ENCODE measurements around the gene EXOSC10. TPM values are rescaled to one million over a fixed set of nuclear protein-coding genes. Genes with fewer than 3 reads are reported as not detected.
"Not testable (repeated sequence)": the region's sequence is repeated elsewhere in the genome, so short reads cannot be mapped to it uniquely, and the experiment has no call there.

EXOSC10 gene
- polyA plus RNA-seq, 1 donor (not counting 4 experiments of a cell fraction or from before 2014, with no cell fraction given) = 61.2 TPM

DNA sequence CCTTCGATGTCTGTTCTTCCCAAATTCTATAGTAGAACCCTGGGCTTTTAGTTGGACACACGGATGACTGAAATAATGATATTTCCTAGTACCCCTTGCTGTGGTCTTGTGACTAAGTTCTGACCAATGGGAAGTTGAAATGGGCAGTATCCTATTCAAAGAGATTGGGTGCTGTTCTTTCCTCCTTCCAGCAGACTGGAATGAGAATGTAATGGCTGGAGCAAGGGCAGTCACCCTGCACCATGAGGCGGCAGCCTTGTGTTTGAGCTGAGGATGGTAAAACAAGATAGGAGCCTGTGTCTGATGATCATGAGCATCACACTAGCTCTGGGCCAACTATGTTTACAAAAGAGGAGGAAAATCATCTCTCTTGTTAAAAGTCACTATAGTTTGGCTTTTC, 34.7 kb downstream of the EXOSC10 start:
- no peaks in the 10 kb centered on the region for H3K9me3 ChIP-seq (ENCODE audit: control insufficient read depth, low read depth, low read length)
- no peaks in the 10 kb centered on the region for H3K27me3 ChIP-seq (ENCODE audit: control insufficient read depth, extremely low read depth, insufficient read depth, low read length)
- no peak for DNase-seq (ENCODE audit: low read depth, low spot score)
- H3K4me2 ChIP-seq (ENCODE audit: control insufficient read depth, extremely low read depth, insufficient read depth, low read depth, low read length) = no peak overlapping the region
- peaks cover 10% of the 10 kb centered on the region for H3K4me1 ChIP-seq (ENCODE audit: control insufficient read depth, extremely low read depth, insufficient read depth, low read length)
- dilution Hi-C loops (cut with MboI; ENCODE audit: extremely low pct_ligation_motif_present, low sequenced_read_pairs) = no loop called here
- H3K27ac ChIP-seq (ENCODE audit: control insufficient read depth, insufficient read depth, low read length) = no peak overlapping the region
- H3K9ac ChIP-seq (ENCODE audit: control insufficient read depth, extremely low read depth, insufficient read depth, low read length) = no peak overlapping the region
- no peak overlapping the region for H3K4me3 ChIP-seq (ENCODE audit: control insufficient read depth in 2 of 3, extremely low read depth in 1 of 3, insufficient read depth in 2 of 3, low read depth in 1 of 3, low read length in 3 of 3)
- no peak for FAIRE-seq
- peaks cover 27 to 41% of the 10 kb centered on the region in 2 experiments for H3K36me3 ChIP-seq (ENCODE audit: control insufficient read depth in 2 of 2, extremely low read depth in 1 of 2, insufficient read depth in 2 of 2, low read length in 2 of 2)
- TF ChIP-seq EZH2 (IDR thresholded peaks at IDR 0.05; ENCODE audit: low read length) = no peak
- TF ChIP-seq, protein P1, sequence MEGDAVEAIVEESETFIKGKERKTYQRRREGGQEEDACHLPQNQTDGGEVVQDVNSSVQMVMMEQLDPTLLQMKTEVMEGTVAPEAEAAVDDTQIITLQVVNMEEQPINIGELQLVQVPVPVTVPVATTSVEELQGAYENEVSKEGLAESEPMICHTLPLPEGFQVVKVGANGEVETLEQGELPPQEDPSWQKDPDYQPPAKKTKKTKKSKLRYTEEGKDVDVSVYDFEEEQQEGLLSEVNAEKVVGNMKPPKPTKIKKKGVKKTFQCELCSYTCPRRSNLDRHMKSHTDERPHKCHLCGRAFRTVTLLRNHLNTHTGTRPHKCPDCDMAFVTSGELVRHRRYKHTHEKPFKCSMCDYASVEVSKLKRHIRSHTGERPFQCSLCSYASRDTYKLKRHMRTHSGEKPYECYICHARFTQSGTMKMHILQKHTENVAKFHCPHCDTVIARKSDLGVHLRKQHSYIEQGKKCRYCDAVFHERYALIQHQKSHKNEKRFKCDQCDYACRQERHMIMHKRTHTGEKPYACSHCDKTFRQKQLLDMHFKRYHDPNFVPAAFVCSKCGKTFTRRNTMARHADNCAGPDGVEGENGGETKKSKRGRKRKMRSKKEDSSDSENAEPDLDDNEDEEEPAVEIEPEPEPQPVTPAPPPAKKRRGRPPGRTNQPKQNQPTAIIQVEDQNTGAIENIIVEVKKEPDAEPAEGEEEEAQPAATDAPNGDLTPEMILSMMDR (optimal IDR thresholded peaks at IDR 0.05 in 1 of 3, IDR thresholded peaks at IDR 0.05 in 1 of 3, conservative IDR thresholded peaks at IDR 0.05 in 1 of 3; ENCODE audit: extremely low read depth in 1 of 3, insufficient read depth in 2 of 3, low read length in 3 of 3) = no peak
- peaks cover 9% of the 10 kb centered on the region for H3K79me2 ChIP-seq (ENCODE audit: control insufficient read depth, insufficient read depth, low read length)
- no peaks in the 10 kb centered on the region for H4K20me1 ChIP-seq (ENCODE audit: control insufficient read depth, extremely low read depth, insufficient read depth, low read length)
- H2AFZ ChIP-seq (ENCODE audit: control insufficient read depth, low read length) = no peak overlapping the region
- H3K9me1 ChIP-seq (ENCODE audit: control insufficient read depth, extremely low read depth, insufficient read depth, low read length) = no peaks in the 10 kb centered on the region

DNA sequence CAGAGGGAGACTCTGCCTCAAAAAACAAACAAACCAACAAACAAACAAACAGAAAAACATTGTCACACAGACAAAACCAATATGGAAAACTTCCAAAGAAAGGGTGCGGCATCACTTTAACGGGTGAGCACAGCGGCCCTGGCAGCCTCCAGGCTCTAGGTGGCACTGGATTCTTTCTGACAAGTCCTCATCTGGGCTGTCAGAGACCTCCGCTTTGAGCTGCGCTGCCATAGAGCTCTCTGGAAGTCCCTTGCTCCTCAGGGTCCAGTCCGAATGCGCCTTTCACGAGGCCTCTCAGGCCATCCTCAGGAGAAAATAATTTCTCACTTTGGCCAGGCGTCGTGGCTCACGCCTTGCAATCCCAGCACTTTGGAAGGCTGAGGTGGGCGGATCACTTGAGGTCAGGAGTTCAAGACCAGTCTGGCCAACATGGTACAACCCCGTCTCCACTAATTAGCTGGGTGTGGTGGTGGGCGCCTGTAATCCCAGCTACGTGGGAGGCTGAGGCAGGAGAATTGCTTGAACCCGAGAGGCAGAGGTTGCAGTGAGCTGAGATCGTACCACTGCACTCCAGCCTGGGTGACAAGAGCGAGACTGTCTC, 35.6 kb downstream of the EXOSC10 start:
- DNase-seq (ENCODE audit: low read depth, low spot score); H3K4me2 ChIP-seq (ENCODE audit: control insufficient read depth, extremely low read depth, insufficient read depth, low read depth, low read length); FAIRE-seq; H3K9ac ChIP-seq (ENCODE audit: control insufficient read depth, extremely low read depth, insufficient read depth, low read length); dilution Hi-C loops (cut with MboI; ENCODE audit: extremely low pct_ligation_motif_present, low sequenced_read_pairs); H3K9me3 ChIP-seq (ENCODE audit: control insufficient read depth, low read depth, low read length); H2AFZ ChIP-seq (ENCODE audit: control insufficient read depth, low read length); H3K9me1 ChIP-seq (ENCODE audit: control insufficient read depth, extremely low read depth, insufficient read depth, low read length); H3K4me1 ChIP-seq (ENCODE audit: control insufficient read depth, extremely low read depth, insufficient read depth, low read length); H3K4me3 ChIP-seq (ENCODE audit: control insufficient read depth in 2 of 3, extremely low read depth in 1 of 3, insufficient read depth in 2 of 3, low read depth in 1 of 3, low read length in 3 of 3); H4K20me1 ChIP-seq (ENCODE audit: control insufficient read depth, extremely low read depth, insufficient read depth, low read length); H3K27ac ChIP-seq (ENCODE audit: control insufficient read depth, insufficient read depth, low read length); H3K27me3 ChIP-seq (ENCODE audit: control insufficient read depth, extremely low read depth, insufficient read depth, low read length): not testable (repeated sequence)
- H3K79me2 ChIP-seq (ENCODE audit: control insufficient read depth, insufficient read depth, low read length) = peaks cover 15% of the 10 kb centered on the region
- peaks cover 21 to 32% of the 10 kb centered on the region in 2 experiments for H3K36me3 ChIP-seq (ENCODE audit: control insufficient read depth in 2 of 2, extremely low read depth in 1 of 2, insufficient read depth in 2 of 2, low read length in 2 of 2)
- TF ChIP-seq, protein P1 (optimal IDR thresholded peaks at IDR 0.05 in 1 of 3, IDR thresholded peaks at IDR 0.05 in 1 of 3, conservative IDR thresholded peaks at IDR 0.05 in 1 of 3; ENCODE audit: extremely low read depth in 1 of 3, insufficient read depth in 2 of 3, low read length in 3 of 3) = peak; percentile 17 to 29 (median 24)

Data from keratinocyte (primary cell).